HG02610 (cell line): Measurements from ENCODE around the gene PKD2L1.

Source experiments
- ATAC-seq: cut with Tn5 transposase; IDR thresholded peaks from one replicate; pipeline ENCODE4 v1.9.1; 2021; ENCODE audit warnings: mild to moderate bottlenecking, moderate library complexity; ENCODE audit not compliant: unreplicated experiment

PKD2L1 gene

GRCh38 chr10:100356067-100357017, 26.3 kb upstream of the PKD2L1 start:
- no peak for ATAC-seq

GRCh38 chr10:100355086-100355485, 25.1 kb upstream of the PKD2L1 start:
- no peak for ATAC-seq

DNA sequence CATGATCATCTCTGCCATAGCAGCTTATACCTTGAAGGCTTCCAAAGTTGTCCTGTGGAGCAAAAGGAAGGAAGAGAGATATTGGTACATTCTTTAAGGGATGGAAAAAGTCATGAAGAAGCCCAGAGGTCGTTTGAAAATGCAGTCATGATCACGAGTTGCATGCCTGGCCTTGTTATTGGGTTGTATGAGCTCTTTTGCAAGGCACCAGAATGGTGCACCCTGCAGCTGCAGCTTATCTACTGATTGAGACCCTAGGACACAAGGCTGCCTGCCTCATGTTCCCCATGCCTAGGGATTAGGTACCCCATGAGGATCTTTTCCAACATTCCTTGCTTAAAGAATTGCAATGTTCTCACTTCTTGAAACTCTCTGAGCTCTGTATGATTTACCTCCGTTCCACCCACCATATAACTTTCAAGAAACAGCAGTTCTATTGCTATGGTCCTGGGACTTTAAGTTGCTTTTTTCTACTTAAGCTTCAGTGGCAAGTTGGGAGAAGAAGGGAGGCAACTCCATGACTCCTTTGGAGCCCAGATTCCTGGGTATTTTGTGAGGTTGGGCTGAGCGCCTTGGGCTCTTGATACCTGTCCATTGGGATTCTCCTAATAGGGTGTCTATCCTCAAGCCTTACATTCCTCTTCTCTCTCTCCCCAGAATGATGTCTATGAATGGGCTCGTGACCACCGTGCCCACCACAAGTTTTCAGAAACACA, 23.9 kb upstream of the PKD2L1 start:
- no peak for ATAC-seq

DNA sequence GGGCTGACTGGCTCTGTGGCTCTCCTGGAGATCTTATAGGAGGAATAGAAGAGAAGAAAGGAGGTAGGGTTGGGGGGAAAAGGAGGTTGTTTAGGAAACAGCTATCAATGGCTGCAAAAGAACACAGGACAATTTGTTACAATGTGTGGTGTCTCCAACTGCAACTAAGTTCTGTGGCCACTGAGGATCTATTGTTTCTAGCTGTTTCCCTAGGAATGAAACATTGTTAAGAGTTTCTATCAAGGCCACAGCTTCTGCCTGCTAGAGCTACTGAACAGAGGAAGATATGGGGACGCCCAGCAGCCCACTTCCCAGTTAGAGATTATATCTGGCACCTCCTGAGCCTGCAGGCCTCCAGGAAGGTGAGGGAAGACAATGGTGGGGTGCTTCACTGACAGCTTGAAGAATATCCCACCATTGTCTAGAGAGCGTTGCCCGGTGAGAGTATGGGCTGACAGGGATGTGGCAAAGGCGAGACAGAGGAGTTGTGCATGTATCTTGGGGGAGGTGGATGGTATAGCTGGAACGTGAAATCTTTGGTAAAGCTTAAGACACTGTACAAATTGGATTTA, 21.0 kb upstream of the PKD2L1 start:
- no peak for ATAC-seq

DNA sequence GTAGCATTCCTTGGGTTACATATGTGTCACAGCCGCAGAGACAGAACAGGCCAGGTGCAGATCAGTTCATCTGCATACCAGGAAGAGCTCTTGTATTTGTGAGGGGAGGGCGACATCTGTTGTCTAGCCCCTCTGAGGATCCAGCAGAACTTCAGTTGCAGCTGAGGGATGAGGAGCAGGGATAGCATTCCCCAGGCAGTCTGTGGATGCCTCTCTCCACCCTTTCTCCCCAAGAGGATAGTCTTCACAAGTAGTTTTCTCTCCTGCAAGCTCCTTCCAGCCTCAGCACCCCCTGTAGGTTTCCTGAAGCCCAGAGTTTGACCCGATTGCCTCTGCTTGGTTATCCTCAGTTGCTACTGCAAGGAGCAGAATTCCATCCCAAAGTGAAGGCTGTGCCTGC, 19.6 kb upstream of the PKD2L1 start:
- no peak for ATAC-seq

GRCh38 chr10:100349087-100349486, 19.1 kb upstream of the PKD2L1 start:
- ATAC-seq, result no peak

GRCh38 chr10:100348389-100348927, 18.4 kb upstream of the PKD2L1 start:
- ATAC-seq, result no peak

- ATAC-seq, result no peak
Measured at GRCh38 chr10:100347568-100348195, 17.7 kb upstream of the PKD2L1 start.

GRCh38 chr10:100346765-100347567, 16.9 kb upstream of the PKD2L1 start, which contains the start of gene SCD:
Gene SCD (plus strand): TSS chr10:100347233. CDS start chr10:100347505, 272 bp downstream.
- ATAC-seq, result peak; percentile 93

GRCh38 chr10:100346351-100346764, 16.3 kb upstream of the PKD2L1 start:
- peak; percentile 53 for ATAC-seq

GRCh38 chr10:100345570-100346330, 15.7 kb upstream of the PKD2L1 start:
- no peak for ATAC-seq

- ATAC-seq, result no peak
Measured at GRCh38 chr10:100344241-100344788, 14.3 kb upstream of the PKD2L1 start.

DNA sequence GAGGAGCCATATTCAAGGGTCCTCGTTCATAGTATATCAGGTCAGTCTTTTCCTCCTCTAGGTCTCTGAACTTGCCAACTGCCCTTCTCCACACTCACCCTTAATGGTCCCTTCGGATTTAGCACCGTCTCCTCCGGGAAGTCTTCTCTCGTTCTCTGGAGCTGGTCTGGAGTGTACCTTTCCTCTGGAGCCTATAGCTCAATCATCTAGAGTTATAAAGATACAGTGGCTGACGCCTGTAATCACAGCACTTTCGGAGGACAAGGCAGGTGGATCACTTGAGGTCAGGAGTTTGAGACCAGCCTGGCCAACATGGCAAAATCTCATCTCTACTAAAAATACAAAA, 12.6 kb upstream of the PKD2L1 start:
- no peak for ATAC-seq

GRCh38 chr10:100341953-100342626, 12.1 kb upstream of the PKD2L1 start:
- ATAC-seq, result no peak

DNA sequence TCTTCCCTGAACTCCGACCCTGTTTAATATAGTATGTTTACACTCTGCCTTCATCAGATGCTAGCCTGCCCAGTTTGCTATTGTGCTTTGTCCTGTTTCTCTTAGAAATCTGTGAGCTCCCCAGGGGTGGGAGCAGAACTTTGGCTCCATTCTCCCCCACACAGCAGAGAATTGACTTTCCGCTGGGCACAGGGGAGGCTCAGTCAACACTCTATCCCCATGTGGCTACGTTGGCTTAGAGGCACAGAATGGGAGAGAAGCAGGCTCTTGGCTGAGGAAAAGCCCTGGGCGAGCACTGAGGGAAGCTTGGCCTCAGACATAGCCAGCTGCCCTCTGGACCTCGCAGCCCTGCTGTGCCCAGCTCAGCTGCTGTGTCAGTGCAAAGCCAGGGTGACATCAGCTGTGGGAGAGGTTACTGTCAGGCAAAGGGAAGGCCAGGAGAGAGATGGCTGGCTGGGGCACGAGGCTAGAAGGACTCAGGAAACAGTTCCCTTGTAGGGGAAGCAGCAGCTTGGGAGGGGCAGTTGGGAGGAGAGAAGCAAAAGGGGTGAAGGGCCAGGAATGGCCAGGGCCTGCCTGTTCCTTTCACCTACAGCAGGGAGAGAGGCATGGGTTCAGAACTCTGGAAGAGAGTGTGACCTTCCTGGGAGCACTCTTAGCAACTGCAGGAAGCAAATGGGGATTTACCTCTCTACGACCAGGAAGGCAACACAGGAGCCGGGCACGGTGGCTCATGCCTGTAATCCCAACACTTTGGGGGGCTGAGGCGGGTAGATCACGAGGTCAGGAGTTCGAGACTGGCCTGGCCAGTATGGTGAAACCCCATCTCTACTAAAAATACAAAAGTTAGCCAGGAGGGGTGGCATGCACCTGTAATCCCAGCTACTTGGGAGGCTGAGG, 11.2 kb upstream of the PKD2L1 start:
- ATAC-seq, result no peak

- no peak for ATAC-seq
Measured at GRCh38 chr10:100339236-100339635, 9.2 kb upstream of the PKD2L1 start.

- ATAC-seq, result no peak
Measured at GRCh38 chr10:100338434-100339036, 8.5 kb upstream of the PKD2L1 start.
